Measurements from ENCODE around the gene GLIS1. TPM values are rescaled to one million over a fixed set of nuclear protein-coding genes. Genes with fewer than 3 reads are reported as not detected.

The GLIS1 gene
- total RNA-seq, 1 experiment from 2014 or later: not detected

DNA sequence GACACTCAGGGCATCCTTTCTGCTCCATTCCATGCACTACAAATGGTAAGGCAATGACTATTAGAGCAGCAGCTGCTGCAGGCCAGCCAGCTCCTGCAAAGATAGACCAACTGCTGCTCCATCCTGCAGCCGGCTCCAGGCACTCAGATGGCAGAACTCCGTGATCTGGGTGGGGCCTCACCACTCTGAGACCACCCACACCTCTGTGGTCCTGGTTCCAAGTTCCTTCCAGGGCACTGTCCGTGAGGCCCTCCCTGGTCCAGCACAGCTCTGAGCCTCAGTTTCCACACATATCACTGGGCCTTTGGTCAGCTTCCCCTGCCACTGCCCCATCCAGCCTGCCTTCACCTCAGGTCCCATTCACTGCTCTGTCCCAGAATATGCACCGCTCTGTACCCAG, 165.0 kb downstream of the GLIS1 start:
- no peak for TF ChIP-seq EZH2 (IDR thresholded peaks at IDR 0.05; ENCODE audit: low read depth)
- TF ChIP-seq, protein P1, sequence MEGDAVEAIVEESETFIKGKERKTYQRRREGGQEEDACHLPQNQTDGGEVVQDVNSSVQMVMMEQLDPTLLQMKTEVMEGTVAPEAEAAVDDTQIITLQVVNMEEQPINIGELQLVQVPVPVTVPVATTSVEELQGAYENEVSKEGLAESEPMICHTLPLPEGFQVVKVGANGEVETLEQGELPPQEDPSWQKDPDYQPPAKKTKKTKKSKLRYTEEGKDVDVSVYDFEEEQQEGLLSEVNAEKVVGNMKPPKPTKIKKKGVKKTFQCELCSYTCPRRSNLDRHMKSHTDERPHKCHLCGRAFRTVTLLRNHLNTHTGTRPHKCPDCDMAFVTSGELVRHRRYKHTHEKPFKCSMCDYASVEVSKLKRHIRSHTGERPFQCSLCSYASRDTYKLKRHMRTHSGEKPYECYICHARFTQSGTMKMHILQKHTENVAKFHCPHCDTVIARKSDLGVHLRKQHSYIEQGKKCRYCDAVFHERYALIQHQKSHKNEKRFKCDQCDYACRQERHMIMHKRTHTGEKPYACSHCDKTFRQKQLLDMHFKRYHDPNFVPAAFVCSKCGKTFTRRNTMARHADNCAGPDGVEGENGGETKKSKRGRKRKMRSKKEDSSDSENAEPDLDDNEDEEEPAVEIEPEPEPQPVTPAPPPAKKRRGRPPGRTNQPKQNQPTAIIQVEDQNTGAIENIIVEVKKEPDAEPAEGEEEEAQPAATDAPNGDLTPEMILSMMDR (conservative IDR thresholded peaks at IDR 0.05): no peak
- Histone ChIP-seq H3K79me2 (ENCODE audit: low read depth) (no peaks in the 10 kb centered on the region), H3F3A (ENCODE audit: insufficient read depth, low read depth) (peaks cover 14% of the 10 kb centered on the region; the same call in 1 of the 2 replicates), H4K20me1 (ENCODE audit: insufficient read depth) (no peaks in the 10 kb centered on the region), H3K4me1 (replicated peaks; ENCODE audit: insufficient read depth) (peaks cover 19% of the 10 kb centered on the region), H3K4me2 (no peak overlapping the region), H3K4me3 (no peak overlapping the region), H3K9me3 (ENCODE audit: insufficient read depth, low read depth) (no peaks in the 10 kb centered on the region), H3K27me3 (ENCODE audit: insufficient read depth, low read depth) (no peaks in the 10 kb centered on the region), H2AFZ (no peak overlapping the region), H3K36me3 (ENCODE audit: low read depth) (no peaks in the 10 kb centered on the region), H3K27ac (no peak overlapping the region), H3K9me2 (ENCODE audit: insufficient read depth) (no peaks in the 10 kb centered on the region)
- DNase-seq: no peak
- ChIA-PET CTCF (interaction anchor here (0.6 kb wide), 1 partner anchor 205 kb away, joined by 14 read pairs; no protein-coding TSS in a partner anchor), POLR2A (ENCODE audit: unreplicated experiment) (no interaction called here)
- intact Hi-C loops (cut with micrococcal nuclease; ENCODE audit: unreplicated experiment): no loop called here
- BruUV-seq (replicated peaks): no TSS peak

DNA sequence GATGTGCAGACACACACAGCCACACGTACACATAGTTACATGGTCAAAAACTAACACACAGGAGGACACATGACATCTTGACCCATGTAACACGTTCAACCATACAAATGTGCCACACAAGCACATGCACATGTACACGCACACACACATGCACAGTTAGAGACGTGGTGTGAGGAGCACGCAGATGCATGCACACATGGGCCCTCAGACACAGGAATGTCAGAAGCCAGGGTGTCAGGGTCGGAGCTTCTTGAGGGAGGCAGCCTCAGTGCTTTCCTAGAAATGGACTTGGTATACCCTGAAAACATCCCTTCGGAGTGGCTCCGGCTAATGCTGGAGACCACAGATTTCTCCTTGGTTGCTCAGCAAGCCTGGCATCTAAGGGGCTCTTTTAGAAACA, 165.4 kb downstream of the GLIS1 start:
- H3K9me3 ChIP-seq (ENCODE audit: insufficient read depth, low read depth): no peaks in the 10 kb centered on the region
- CTCF ChIA-PET: no interaction called here

DNA sequence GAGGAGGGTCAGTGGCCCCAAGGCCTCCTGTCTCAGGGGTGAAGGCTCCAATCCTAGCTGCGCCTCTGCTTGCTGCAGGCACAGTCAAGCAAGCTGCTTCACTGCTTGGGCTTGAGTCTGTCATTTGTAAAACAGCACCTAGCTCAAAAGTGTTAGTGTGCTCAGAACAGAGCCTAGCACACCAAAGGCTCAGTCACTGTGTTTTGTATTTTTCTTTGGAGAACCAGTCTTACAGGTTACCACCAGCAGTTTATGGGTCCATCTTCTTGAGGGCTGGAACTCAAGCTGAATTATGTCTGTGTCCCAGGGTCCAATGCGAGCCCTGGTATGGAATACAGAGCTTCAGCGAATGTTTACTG, 166.2 kb downstream of the GLIS1 start:
- H4K20me1 ChIP-seq (ENCODE audit: insufficient read depth): no peaks in the 10 kb centered on the region
- H2AFZ ChIP-seq: no peak overlapping the region
- no peaks in the 10 kb centered on the region for H3K9me2 ChIP-seq (ENCODE audit: insufficient read depth)
- CTCF ChIA-PET: interaction anchor here (0.6 to 0.8 kb wide), 3 partner anchors 18 to 41 kb away, joined by 3 read pairs; no protein-coding TSS in a partner anchor
- no peak overlapping the region for H3K4me3 ChIP-seq
- no TSS peak for BruUV-seq (replicated peaks)
- POLR2A ChIA-PET (ENCODE audit: unreplicated experiment): interaction anchor here (0.6 kb wide), 1 partner anchor 1350 kb away, joined by 3 read pairs; no protein-coding TSS in a partner anchor
- no peaks in the 10 kb centered on the region for H3K9me3 ChIP-seq (ENCODE audit: insufficient read depth, low read depth)
- no peak for TF ChIP-seq EZH2 (IDR thresholded peaks at IDR 0.05; ENCODE audit: low read depth)
- TF ChIP-seq, protein P1 (conservative IDR thresholded peaks at IDR 0.05): no peak
- H3K4me1 ChIP-seq (replicated peaks; ENCODE audit: insufficient read depth): peaks cover 19% of the 10 kb centered on the region
- peak in 1 of 2 experiments; percentile 54 for DNase-seq
- H3K79me2 ChIP-seq (ENCODE audit: low read depth): no peaks in the 10 kb centered on the region
- peak overlapping the region; percentile 38 for H3K4me2 ChIP-seq
- no peaks in the 10 kb centered on the region for H3K36me3 ChIP-seq (ENCODE audit: low read depth)
- peaks cover 14% of the 10 kb centered on the region; the same call in 1 of the 2 replicates for H3F3A ChIP-seq (ENCODE audit: insufficient read depth, low read depth)
- peak overlapping the region; percentile 43; the same call in 1 of the 2 replicates for H3K27ac ChIP-seq
- no peaks in the 10 kb centered on the region for H3K27me3 ChIP-seq (ENCODE audit: insufficient read depth, low read depth)
- intact Hi-C loops (cut with micrococcal nuclease; ENCODE audit: unreplicated experiment): no loop called here

More for the DNA sequence above, 165.4 kb downstream of the GLIS1 start:
- peaks cover 14% of the 10 kb centered on the region; the same call in 1 of the 2 replicates for H3F3A ChIP-seq (ENCODE audit: insufficient read depth, low read depth)
- H3K36me3 ChIP-seq (ENCODE audit: low read depth): no peaks in the 10 kb centered on the region
- no peak overlapping the region for H3K4me2 ChIP-seq
- no peak for DNase-seq
- peaks cover 19% of the 10 kb centered on the region for H3K4me1 ChIP-seq (replicated peaks; ENCODE audit: insufficient read depth)
- POLR2A ChIA-PET (ENCODE audit: unreplicated experiment): no interaction called here
- TF ChIP-seq, protein P1 (conservative IDR thresholded peaks at IDR 0.05): no peak
- no peak for TF ChIP-seq EZH2 (IDR thresholded peaks at IDR 0.05; ENCODE audit: low read depth)
- BruUV-seq (replicated peaks): no TSS peak
- no peaks in the 10 kb centered on the region for H3K9me2 ChIP-seq (ENCODE audit: insufficient read depth)
- no peaks in the 10 kb centered on the region for H3K27me3 ChIP-seq (ENCODE audit: insufficient read depth, low read depth)
- no peaks in the 10 kb centered on the region for H4K20me1 ChIP-seq (ENCODE audit: insufficient read depth)
- no peak overlapping the region for H3K27ac ChIP-seq
- no peaks in the 10 kb centered on the region for H3K79me2 ChIP-seq (ENCODE audit: low read depth)
- intact Hi-C loops (cut with micrococcal nuclease; ENCODE audit: unreplicated experiment): no loop called here
- no peak overlapping the region for H2AFZ ChIP-seq
- H3K4me3 ChIP-seq: no peak overlapping the region

Measured in PC-9 (cell line).